NCI-H1694 treated with DMSO at 0.1 percent for 48 hours (cell line): ENCODE data around the gene HDGFL2.

Source experiments
- DNase-seq: peaks from one replicate; lab custom pipeline; 2025; lab: John Stamatoyannopoulos, UW

The HDGFL2 gene

GRCh38 chr19:4472174-4472974 lies at the start of gene HDGFL2:
Gene HDGFL2, plus strand, starts transcription at chr19:4472297. Its CDS starts 54 bp downstream, at chr19:4472351.
- no peak for DNase-seq

GRCh38 chr19:4423416-4424126 lies 48.5 kb upstream of the HDGFL2 start:
- no peak for DNase-seq

DNA sequence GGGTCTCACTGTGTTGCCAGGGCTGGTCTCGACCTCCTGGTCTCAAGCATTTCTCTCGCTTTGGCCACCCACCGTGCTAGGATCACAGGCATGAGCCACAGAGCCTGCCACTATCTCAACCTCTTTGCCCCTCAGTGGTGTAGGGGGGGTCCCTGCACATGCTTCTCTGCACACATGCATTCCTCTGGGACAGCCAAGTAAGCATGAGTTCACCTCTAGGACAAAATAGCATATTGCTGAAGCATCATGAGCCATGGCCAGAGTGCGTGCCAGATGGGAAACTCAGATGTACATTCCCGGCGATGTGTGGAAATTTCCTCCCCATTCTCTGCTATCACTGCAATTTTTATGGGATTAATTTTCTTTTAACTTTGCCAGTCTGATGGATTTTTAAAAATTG lies 46.6 kb upstream of the HDGFL2 start:
- DNase-seq: no peak

DNA sequence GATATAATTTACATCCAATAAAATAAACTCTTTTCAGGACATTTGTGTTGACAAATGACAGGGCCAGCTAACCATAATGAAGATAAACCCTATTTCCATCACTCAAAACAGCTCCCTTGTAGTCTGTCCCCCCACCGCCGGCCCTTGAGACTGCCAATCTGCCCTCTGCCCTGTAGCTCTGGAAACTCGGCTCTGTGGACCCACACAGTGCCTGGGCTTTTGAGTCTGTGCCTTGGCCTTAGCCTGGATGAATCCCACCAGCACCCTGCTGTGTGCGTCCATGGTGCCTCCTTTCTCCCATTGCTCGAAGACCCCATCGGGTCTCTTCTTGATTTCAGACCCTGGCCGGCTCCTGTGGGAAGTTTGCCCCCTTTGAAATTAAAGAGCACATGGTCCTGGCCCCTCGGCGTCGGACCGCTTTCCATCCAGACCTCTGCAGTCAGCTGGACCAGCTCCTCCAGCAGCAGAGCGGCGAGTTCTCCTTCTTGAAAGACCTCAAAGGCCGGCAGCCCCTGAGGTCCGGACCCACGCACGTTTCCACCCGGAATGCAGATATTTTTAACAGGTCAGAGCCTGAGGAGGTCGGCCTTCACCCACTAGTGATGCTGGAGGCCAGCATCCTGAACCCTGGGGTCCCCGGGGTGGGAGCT lies 43.6 kb upstream of the HDGFL2 start:
- DNase-seq: no peak

GRCh38 chr19:4429256-4429655 lies 42.8 kb upstream of the HDGFL2 start:
- no peak for DNase-seq

DNA sequence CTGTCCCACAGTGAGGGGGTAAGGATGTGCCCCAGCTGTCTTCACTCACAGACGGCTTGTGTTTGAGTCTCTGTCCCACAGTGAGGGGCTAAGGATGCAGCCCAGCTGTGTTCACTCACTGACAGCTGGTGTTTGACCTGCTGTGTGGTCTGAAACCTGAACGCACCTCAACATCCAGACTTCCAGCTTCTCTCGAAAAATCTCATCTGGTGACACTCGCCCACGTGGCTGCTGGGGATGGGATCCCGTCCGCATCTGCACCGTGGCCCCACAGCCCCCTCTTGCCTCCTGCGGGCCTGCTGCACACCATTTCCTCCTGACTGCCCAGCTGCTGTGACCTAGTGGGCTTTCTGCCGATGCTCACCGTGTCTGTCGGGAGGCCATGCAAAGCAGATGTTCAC lies 42.3 kb upstream of the HDGFL2 start:
- DNase-seq: no peak

DNA sequence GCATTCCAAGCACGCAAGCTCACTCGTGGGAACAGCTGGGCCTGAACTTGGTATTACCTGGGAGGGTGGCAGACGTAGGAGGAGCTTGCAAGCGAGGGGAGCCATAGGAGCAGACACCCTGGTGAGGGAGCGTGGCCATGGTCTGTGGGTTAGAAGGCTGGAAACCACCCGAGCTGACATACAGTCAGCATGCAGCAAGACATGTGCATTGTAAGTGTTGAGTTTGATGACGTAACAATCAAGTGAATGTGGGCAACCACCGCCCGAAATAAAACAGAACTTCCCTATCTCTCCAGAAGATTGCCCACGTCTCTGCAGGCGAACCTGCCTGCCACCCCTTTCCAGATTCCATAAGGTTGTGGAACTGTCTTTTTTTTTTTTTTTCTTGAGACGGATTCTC lies 41.3 kb upstream of the HDGFL2 start:
- no peak for DNase-seq

- DNase-seq: no peak
Observed at GRCh38 chr19:4431296-4431695, 40.8 kb upstream of the HDGFL2 start.

DNA sequence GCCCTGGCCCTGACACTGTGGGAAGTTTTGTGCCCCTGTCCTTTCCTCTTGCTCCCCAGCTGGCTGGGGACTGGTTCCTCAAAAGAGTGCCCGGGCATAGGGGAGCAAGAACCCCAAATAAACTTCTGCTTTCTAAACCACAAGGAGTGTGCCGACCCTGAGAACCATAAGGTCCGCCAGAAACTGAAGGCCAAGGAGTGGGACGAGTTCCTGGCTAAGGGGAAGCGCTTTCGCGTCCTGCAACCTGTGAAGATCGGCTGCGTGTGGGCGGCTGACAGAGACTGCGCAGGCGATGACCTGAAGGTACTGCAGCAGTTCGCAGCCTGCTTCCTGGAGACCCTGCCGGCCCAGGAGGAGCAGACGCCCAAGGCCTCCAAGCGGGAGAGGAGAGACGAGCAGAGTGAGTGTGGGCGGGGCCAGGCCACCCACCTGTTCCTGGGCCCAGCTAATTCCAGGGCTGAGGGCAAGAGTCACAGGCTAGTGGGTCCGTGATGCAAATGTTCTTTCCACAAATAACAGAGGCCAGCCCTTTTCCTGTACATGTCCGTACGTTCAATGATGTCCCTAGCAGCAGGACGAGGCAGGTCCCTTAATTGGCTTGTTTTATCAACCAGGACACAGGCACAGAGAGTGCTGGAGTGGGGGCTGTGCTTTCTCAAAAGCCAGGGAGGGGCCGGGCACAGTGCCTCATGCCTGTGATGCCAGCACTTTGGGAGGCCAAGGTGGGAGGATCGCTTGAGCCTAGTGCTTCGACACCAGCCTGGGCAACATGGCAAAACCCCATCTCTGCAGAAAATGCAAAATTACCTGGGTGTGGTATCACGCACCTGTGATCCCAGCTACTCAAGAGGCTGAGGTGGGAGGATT lies 40.1 kb upstream of the HDGFL2 start:
- no peak for DNase-seq

DNA sequence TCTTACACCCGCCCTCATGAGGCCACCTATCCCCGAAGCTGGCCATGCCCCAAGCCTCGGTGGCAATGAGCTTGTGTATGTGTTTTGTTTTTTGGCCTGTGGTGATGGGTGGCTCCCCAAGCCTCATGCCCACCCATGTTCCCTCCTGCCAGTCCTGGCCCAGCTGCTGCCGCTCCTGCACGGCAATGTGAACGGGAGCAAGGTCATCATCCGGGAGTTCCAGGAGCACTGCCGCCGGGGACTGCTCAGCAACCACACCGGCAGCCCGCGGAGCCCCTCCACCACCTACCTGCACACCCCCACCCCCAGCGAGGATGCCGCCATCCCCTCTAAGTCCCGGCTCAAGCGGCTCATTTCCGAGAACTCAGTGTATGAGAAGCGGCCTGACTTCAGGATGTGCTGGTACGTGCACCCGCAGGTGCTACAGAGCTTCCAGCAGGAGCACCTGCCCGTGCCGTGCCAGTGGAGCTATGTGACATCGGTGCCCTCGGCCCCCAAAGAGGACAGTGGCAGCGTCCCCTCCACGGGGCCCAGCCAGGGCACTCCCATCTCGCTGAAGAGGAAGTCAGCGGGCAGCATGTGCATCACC lies 39.1 kb upstream of the HDGFL2 start:
- DNase-seq: no peak

DNA sequence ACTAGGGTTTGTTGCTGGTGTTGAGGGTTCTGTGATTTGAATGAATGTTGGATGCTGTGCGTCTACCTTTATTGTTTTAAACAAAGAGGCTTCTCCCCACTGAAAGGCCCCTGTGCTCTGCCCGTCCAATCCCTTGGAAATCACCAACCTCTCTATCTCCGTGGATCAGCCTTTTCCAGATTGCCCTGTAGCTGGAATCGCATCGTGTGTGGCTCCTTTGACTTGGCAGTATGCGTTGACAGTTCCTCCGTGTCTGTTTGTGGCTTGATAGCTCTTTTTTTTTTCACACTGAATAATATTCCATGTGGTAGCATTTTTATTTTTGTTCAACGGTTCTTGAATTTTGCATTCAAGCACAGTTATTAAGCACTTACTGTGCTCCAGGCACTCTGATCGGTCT lies 37.7 kb upstream of the HDGFL2 start:
- DNase-seq: no peak

GRCh38 chr19:4436231-4436630 lies 35.9 kb upstream of the HDGFL2 start:
- no peak for DNase-seq

DNA sequence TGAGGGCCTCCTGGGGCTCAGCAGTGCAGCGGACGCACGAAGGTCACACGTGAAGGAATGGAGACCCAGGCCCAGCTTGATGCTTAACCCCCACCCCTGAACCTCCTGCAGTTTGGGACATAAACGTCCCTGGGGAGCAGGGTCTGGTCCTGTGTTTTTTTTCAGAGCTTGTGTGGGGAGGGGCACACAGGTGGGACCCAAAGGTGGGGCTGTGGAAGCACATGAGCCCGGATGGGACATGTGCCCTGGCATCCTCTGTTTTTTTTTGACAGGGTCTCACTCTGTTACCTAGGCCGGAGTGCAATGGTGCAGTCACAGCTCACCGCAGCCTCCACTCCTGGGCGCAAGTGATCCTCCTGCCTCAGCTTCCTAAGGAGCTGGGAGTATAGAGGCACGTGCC lies 35.0 kb upstream of the HDGFL2 start:
- DNase-seq: no peak

- DNase-seq: no peak
Observed at GRCh38 chr19:4439243-4439642, 32.9 kb upstream of the HDGFL2 start.

GRCh38 chr19:4441994-4442818 lies 29.9 kb upstream of the HDGFL2 start:
- no peak for DNase-seq

DNA sequence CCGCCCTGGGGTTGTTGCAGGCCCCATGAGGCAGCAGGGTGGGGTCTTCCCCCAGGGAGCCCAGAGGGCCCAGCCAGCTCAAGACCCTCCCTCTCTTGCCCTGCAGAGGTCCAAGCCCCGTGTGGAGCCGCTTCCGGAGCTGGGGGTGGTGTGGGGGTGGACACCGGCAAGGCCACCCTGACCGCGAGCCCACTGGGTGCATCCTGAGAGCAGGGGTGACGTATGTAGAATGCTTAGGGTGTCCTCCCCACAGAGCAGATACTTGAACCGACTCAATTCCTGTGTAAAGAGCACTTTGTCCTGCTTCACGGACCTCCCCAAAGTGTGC lies 29.3 kb upstream of the HDGFL2 start:
- DNase-seq: no peak

- no peak for DNase-seq
Observed at GRCh38 chr19:4443188-4443587, 28.9 kb upstream of the HDGFL2 start.

- no peak for DNase-seq
Observed at GRCh38 chr19:4443966-4444764, 27.9 kb upstream of the HDGFL2 start.

GRCh38 chr19:4444765-4445741 lies 27.0 kb upstream of the HDGFL2 start:
- no peak for DNase-seq
